HEK293T (cell line): Measurements from ENCODE around the gene TCF12.

ENCODE experiments used
- CTCF ChIA-PET: fragments of 350-600 bp; formaldehyde crosslinking; extraction: SDS; loops from one replicate; lab custom pipeline; 2021; ENCODE audit warnings: antibody characterized with exemption, inconsistent platforms; lab: Yijun Ruan, JAX
- POLR2A ChIA-PET: fragments of 350-600 bp; formaldehyde crosslinking; extraction: SDS; loops from one replicate; lab custom pipeline; 2020; ENCODE audit warnings: antibody characterized with exemption, inconsistent platforms; lab: Yijun Ruan, JAX
- DNase-seq: peaks from one replicate; pipeline ENCODE4 v3.0.0; 2012; ENCODE audit warnings: mixed read lengths; ENCODE audit errors: extremely low spot score
- ARNT ChIP-seq: fragments of 450-650 bp; IDR thresholded peaks from 2 replicates; pipeline ENCODE4 v1.6.1; 2017; ENCODE audit warnings: mild to moderate bottlenecking
- BHLHE40 ChIP-seq: fragments of 450-650 bp; IDR thresholded peaks from 2 replicates; pipeline ENCODE4 v1.6.1; 2016; ENCODE audit warnings: mild to moderate bottlenecking, moderate library complexity, borderline replicate concordance
- CTBP1 ChIP-seq: fragments of 450-650 bp; IDR thresholded peaks from 2 replicates; pipeline ENCODE4 v1.6.1; 2016; ENCODE audit warnings: borderline replicate concordance
- ELF4 ChIP-seq: fragments of 450-650 bp; IDR thresholded peaks from 2 replicates; pipeline ENCODE4 v1.6.1; 2017; ENCODE audit warnings: antibody characterized with exemption
- FOXA1 ChIP-seq: fragments of 450-650 bp; IDR thresholded peaks from 2 replicates; pipeline ENCODE4 v1.6.1; 2016; ENCODE audit warnings: mild to moderate bottlenecking
- FOXK2 ChIP-seq: fragments of 450-650 bp; IDR thresholded peaks from 2 replicates; pipeline ENCODE4 v1.6.1; 2016; ENCODE audit warnings: mild to moderate bottlenecking
- FOXM1 ChIP-seq: fragments of 450-650 bp; IDR thresholded peaks from 2 replicates; pipeline ENCODE4 v1.6.1; 2017; ENCODE audit warnings: mild to moderate bottlenecking, borderline replicate concordance
- HDGF ChIP-seq: fragments of 450-650 bp; IDR thresholded peaks from 2 replicates; pipeline ENCODE4 v1.6.1; 2017; ENCODE audit warnings: antibody characterized with exemption, borderline replicate concordance
- L3MBTL2 ChIP-seq: fragments of 450-650 bp; conservative IDR thresholded peaks from 2 replicates; pipeline ENCODE4 v1.6.1; 2016; ENCODE audit warnings: mild to moderate bottlenecking
- LEF1 ChIP-seq: fragments of 450-650 bp; IDR thresholded peaks from 2 replicates; pipeline ENCODE4 v1.6.1; 2017; ENCODE audit warnings: mild to moderate bottlenecking, borderline replicate concordance
- NFRKB ChIP-seq: fragments of 450-650 bp; IDR thresholded peaks from 2 replicates; pipeline ENCODE4 v1.6.1; 2016; ENCODE audit warnings: mild to moderate bottlenecking, moderate library complexity
- PKNOX1 ChIP-seq: fragments of 450-650 bp; IDR thresholded peaks from 2 replicates; pipeline ENCODE4 v1.6.1; 2016
- SP1 ChIP-seq: fragments of 450-650 bp; IDR thresholded peaks from 2 replicates; pipeline ENCODE4 v1.6.1; 2017
- SUZ12 ChIP-seq: fragments of 450-650 bp; IDR thresholded peaks from 2 replicates; pipeline ENCODE4 v1.6.1; 2016; ENCODE audit warnings: mild to moderate bottlenecking
- TARDBP ChIP-seq: fragments of 450-650 bp; IDR thresholded peaks from 2 replicates; pipeline ENCODE4 v1.6.1; 2016
- ZNF384 ChIP-seq: fragments of 450-650 bp; IDR thresholded peaks from 2 replicates; pipeline ENCODE4 v1.6.1; 2016

TCF12 gene

GRCh38 chr15:57251941-57252340 is 333.5 kb downstream of the TCF12 start:
- CTCF ChIA-PET = no interaction called here
- TF ChIP-seq SP1 (no peak), BHLHE40 (no peak), FOXA1 (no peak), L3MBTL2 (no peak), ELF4 (no peak), LEF1 (no peak), NFRKB (no peak), HDGF (no peak), PKNOX1 (no peak), FOXM1 (no peak), CTBP1 (no peak), FOXK2 (no peak), TARDBP (no peak)
- DNase-seq = no peak
- POLR2A ChIA-PET = interaction anchor here (1.2 kb wide), 1 partner anchor 8 kb away, joined by 3 read pairs; no protein-coding TSS in a partner anchor

- ChIA-PET CTCF (interaction anchor here (0.6 kb wide), 1 partner anchor 115 kb away, joined by 3 read pairs; no protein-coding TSS in a partner anchor), POLR2A (no interaction called here)
Measured at GRCh38 chr15:57253082-57253481, 334.6 kb downstream of the TCF12 start.

GRCh38 chr15:57253500-57253899 is 335.1 kb downstream of the TCF12 start:
- no peak for DNase-seq
- TF ChIP-seq SUZ12 (no peak), CTBP1 (no peak), FOXK2 (no peak), TARDBP (no peak), HDGF (no peak), NFRKB (no peak), PKNOX1 (no peak), L3MBTL2 (no peak), FOXA1 (no peak), LEF1 (no peak), ELF4 (no peak), ZNF384 (no peak), FOXM1 (no peak), BHLHE40 (no peak), SP1 (no peak), ARNT (no peak)
- ChIA-PET CTCF (no interaction called here), POLR2A (no interaction called here)

More at GRCh38 chr15:57253082-57253481, 334.6 kb downstream of the TCF12 start:
- peak; percentile 7 for DNase-seq
- TF ChIP-seq BHLHE40 (no peak), FOXA1 (no peak), LEF1 (no peak), TARDBP (no peak)

GRCh38 chr15:57255751-57256341 is 337.4 kb downstream of the TCF12 start:
- ChIA-PET CTCF (no interaction called here), POLR2A (no interaction called here)
- DNase-seq = no peak
- no peak for TF ChIP-seq ZNF384
- TF ChIP-seq CTBP1 = no peak
- no peak for TF ChIP-seq SP1

- CTCF ChIA-PET = no interaction called here
- no peak for TF ChIP-seq TARDBP
- POLR2A ChIA-PET = no interaction called here
- no peak for DNase-seq
Measured at GRCh38 chr15:57256939-57257338, 338.5 kb downstream of the TCF12 start.

GRCh38 chr15:57259568-57260040 is 341.2 kb downstream of the TCF12 start:
- ChIA-PET CTCF (no interaction called here), POLR2A (interaction anchor here (0.7 kb wide), 1 partner anchor 8 kb away, joined by 3 read pairs; no protein-coding TSS in a partner anchor)
- no peak for DNase-seq
- TF ChIP-seq PKNOX1 (peak; percentile 14; the same call in 1 of the 2 replicates), SP1 (no peak)

GRCh38 chr15:57263520-57263919 is 345.1 kb downstream of the TCF12 start:
- TF ChIP-seq L3MBTL2 (no peak), ARNT (no peak), HDGF (no peak), ZNF384 (no peak), FOXK2 (no peak), SUZ12 (no peak), LEF1 (no peak), BHLHE40 (no peak)
- POLR2A ChIA-PET = no interaction called here
- no peak for DNase-seq
- CTCF ChIA-PET = no interaction called here
